Peyer's patch (tissue), 4 donors: ENCODE measurements around the gene PCAT7. TPM values are rescaled to one million over a fixed set of nuclear protein-coding genes. Genes with fewer than 3 reads are reported as not detected.

Source experiments
- DNase-seq, 3 donors: peaks; one replicate each; pipeline ENCODE4 v3.0.0-alpha.2; 2017 to 2019
- H3K27ac ChIP-seq, 4 donors: fragments of 200-600 bp; sonication (generic); one replicate each; pipeline ENCODE4 v1.5.1; 2016 to 2019
- H3K27me3 ChIP-seq, 2 donors: fragments of 200-600 bp; sonication (generic); one replicate each; pipeline ENCODE4 v1.5.1; 2019
- H3K36me3 ChIP-seq, 3 donors: fragments of 200-600 bp; sonication (generic); one replicate each; pipeline ENCODE4 v1.5.1; 2016 to 2019
- H3K4me1 ChIP-seq, 4 donors: fragments of 200-600 bp; sonication (generic); one replicate each; pipeline ENCODE4 v1.5.1; 2016 to 2019
- H3K4me3 ChIP-seq, 4 donors: fragments of 200-600 bp; sonication (generic); 1 replicate in 3 of 4; 2 replicates in 1 of 4; pipeline ENCODE4 v1.5.1; 2016 to 2019; ENCODE audit warnings: mild to moderate bottlenecking in 1 of 4
- H3K9me3 ChIP-seq, 4 donors: fragments of 200-600 bp; sonication (generic); one replicate each; pipeline ENCODE4 v1.5.1; 2016 to 2019; ENCODE audit warnings: mild to moderate bottlenecking in 1 of 4
- CTCF ChIP-seq, 6 experiments: fragments of 450-650 bp in 4 of 6; fragments of 200-600 bp in 2 of 6; sonication (generic) in 1 of 6; IDR thresholded peaks; one replicate each; pipeline ENCODE4 v1.5.1; 2017 to 2019; ENCODE audit warnings: antibody characterized with exemption in 6 of 6, mild to moderate bottlenecking in 3 of 6, moderate library complexity in 1 of 6
- POLR2A ChIP-seq, 2 donors: fragments of 450-650 bp; IDR thresholded peaks; one replicate each; pipeline ENCODE4 v1.5.1; 2017; ENCODE audit warnings: antibody characterized with exemption in 2 of 2, mild to moderate bottlenecking in 2 of 2, moderate library complexity in 2 of 2
- total RNA-seq, 4 donors: library from RNA; depleted of rRNA; stranded (reverse); fragments of >200 nt; gene quantifications; one replicate each; pipeline ENCODE4 v1.1.0, GENCODE V29; 2016

Gene PCAT7
- total RNA-seq, 4 donors from 2014 or later, result 1.1 to 1.8 (median 1.3) TPM; not detected in 1

DNA sequence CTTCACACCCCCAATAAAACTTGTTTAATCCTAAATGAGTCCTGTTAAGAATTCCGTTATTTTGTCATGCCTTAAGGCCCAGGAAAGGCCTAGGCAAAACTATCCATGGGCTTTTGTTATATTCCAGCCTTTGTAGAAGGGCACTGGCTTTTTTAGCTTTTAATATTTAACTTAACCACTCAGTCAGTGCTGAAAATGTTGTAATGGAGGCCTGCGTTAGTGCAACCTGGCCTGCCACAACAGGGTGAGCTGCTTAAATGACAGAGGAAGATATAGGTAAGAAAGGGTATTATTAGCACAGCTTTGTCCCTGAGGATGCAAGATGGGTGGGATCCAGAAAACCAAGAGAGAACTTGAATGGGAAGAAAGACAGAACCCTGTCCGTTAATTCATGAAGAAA is 40.2 kb upstream of the PCAT7 start:
- DNase-seq, result no peak
- H3K4me1 ChIP-seq, result no peaks in the 10 kb centered on the region
- H3K4me3 ChIP-seq, result no peak overlapping the region
- no peaks in the 10 kb centered on the region for H3K27me3 ChIP-seq
- no peak overlapping the region for H3K27ac ChIP-seq
- H3K9me3 ChIP-seq, result no peaks in the 10 kb centered on the region
- TF ChIP-seq POLR2A (IDR thresholded peaks at IDR 0.05) (no peak), CTCF (IDR thresholded peaks at IDR 0.05) (no peak)
- no peaks in the 10 kb centered on the region for H3K36me3 ChIP-seq

DNA sequence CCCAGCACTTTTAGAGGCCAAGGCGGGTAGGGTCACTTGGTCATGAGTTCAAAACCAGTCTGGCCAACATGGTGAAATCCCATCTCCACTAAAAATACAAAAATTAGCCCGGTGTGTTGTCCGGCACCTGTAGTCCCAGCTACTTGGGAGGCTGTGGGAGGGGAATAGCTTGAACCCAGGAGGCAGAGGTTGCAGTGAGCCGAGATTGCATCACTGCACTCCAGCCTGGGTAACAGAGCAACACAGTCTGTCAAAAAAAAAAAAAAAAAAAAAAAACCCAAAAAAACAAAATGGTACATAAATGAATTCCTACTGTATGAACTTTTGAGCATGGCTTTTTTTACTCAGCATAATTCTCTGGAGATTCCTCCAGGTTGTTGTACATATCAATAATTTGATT is 37.6 kb upstream of the PCAT7 start:
- H3K27ac ChIP-seq, result no peak overlapping the region
- no peaks in the 10 kb centered on the region for H3K4me1 ChIP-seq
- H3K27me3 ChIP-seq, result no peaks in the 10 kb centered on the region
- no peaks in the 10 kb centered on the region for H3K36me3 ChIP-seq
- H3K9me3 ChIP-seq, result no peaks in the 10 kb centered on the region
- no peak for DNase-seq
- no peak for TF ChIP-seq CTCF (IDR thresholded peaks at IDR 0.05)
- no peak for TF ChIP-seq POLR2A (IDR thresholded peaks at IDR 0.05)
- H3K4me3 ChIP-seq, result no peak overlapping the region

- Histone ChIP-seq H3K27ac (no peak overlapping the region), H3K9me3 (no peaks in the 10 kb centered on the region), H3K4me3 (no peak overlapping the region), H3K36me3 (no peaks in the 10 kb centered on the region), H3K27me3 (no peaks in the 10 kb centered on the region), H3K4me1 (no peaks in the 10 kb centered on the region)
- TF ChIP-seq CTCF (IDR thresholded peaks at IDR 0.05) (no peak), POLR2A (IDR thresholded peaks at IDR 0.05) (no peak)
- DNase-seq, result no peak
Measured at GRCh38 chr9:94525396-94526035, 29.4 kb upstream of the PCAT7 start.

DNA sequence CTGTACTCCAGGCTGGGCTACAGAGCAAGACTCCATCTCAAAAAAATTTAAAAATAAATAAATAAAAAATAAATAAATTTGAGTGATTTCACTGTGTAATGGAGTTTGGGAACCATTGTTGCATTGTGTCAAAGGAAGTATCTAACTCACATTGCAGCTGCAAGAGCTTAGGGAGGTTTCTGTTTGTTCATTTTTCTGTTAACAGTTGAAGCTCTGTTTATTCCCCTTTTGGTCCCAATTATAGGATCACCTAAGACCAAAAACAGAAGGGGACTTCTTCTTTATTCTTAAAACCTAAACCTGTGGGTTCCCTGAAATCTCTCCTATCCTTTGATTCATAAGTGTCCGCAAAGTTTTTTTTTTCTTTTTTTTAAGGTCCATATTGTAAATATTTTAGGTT is 28.6 kb upstream of the PCAT7 start:
- TF ChIP-seq CTCF (IDR thresholded peaks at IDR 0.05), result no peak
- no peak for TF ChIP-seq POLR2A (IDR thresholded peaks at IDR 0.05)
- DNase-seq, result no peak
- no peaks in the 10 kb centered on the region for H3K36me3 ChIP-seq
- no peak overlapping the region for H3K4me3 ChIP-seq
- H3K27ac ChIP-seq, result no peak overlapping the region
- no peaks in the 10 kb centered on the region for H3K9me3 ChIP-seq
- H3K27me3 ChIP-seq, result no peaks in the 10 kb centered on the region
- no peaks in the 10 kb centered on the region for H3K4me1 ChIP-seq

GRCh38 chr9:94526951-94527350 is 27.9 kb upstream of the PCAT7 start:
- TF ChIP-seq CTCF (IDR thresholded peaks at IDR 0.05) (no peak), POLR2A (IDR thresholded peaks at IDR 0.05) (no peak)
- Histone ChIP-seq H3K27ac (no peak overlapping the region), H3K4me3 (no peak overlapping the region), H3K4me1 (no peaks in the 10 kb centered on the region), H3K9me3 (no peaks in the 10 kb centered on the region), H3K36me3 (no peaks in the 10 kb centered on the region), H3K27me3 (no peaks in the 10 kb centered on the region)
- DNase-seq, result no peak

DNA sequence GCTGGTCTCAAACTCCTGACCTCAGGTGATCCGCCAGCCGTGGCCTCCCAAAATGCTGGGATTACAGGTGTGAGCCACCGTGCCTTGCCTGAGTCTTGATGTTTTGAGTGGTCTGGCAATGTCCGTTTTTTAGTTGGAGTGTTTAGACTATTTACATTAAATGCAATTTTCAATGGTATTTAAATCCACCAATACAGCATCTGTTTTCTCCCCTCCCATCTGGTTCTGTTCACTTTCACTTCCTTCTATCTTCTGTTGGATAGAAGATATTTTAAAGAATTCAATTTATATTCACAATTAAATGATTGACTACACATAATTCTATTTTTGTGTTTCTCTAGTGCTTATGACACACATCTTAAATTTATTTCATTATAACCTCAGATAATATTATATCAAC is 26.0 kb upstream of the PCAT7 start:
- H3K36me3 ChIP-seq, result no peaks in the 10 kb centered on the region
- peaks cover 0 to 7% (median 0%) of the 10 kb centered on the region in 4 donors for H3K4me1 ChIP-seq
- H3K9me3 ChIP-seq, result no peaks in the 10 kb centered on the region
- DNase-seq, result no peak
- H3K27ac ChIP-seq, result no peak overlapping the region
- no peak overlapping the region for H3K4me3 ChIP-seq
- TF ChIP-seq CTCF (IDR thresholded peaks at IDR 0.05) (no peak), POLR2A (IDR thresholded peaks at IDR 0.05) (no peak)
- no peaks in the 10 kb centered on the region for H3K27me3 ChIP-seq
